Smooth muscle cell (in vitro differentiated cells): Measurements from ENCODE around the gene WDR62. TPM values are rescaled to one million over a fixed set of nuclear protein-coding genes. Genes with fewer than 3 reads are reported as not detected.

ENCODE experiments used
- DNase-seq: peaks from one replicate; lab custom pipeline; 2025; ENCODE audit not compliant: unreplicated experiment; lab: John Stamatoyannopoulos, UW
- H2AFZ ChIP-seq: fragments of 200-600 bp; sonication (generic); 2 replicates; pipeline ENCODE4 v1.6.0; 2016; ENCODE audit warnings: antibody characterized with exemption, low read depth, mild to moderate bottlenecking
- H3F3A ChIP-seq: fragments of 200-600 bp; sonication (generic); 2 replicates; pipeline ENCODE4 v1.6.0; 2017; ENCODE audit warnings: antibody characterized with exemption, low read depth
- H3K27ac ChIP-seq: fragments of 200-600 bp; sonication (generic); 2 replicates; pipeline ENCODE4 v1.5.1; 2016; ENCODE audit warnings: low read depth, mild to moderate bottlenecking
- H3K27me3 ChIP-seq: fragments of 200-600 bp; sonication (generic); 2 replicates; pipeline ENCODE4 v1.6.1; 2016; ENCODE audit warnings: low read depth, mild to moderate bottlenecking
- H3K36me3 ChIP-seq: fragments of 200-600 bp; sonication (generic); 2 replicates; pipeline ENCODE4 v1.5.1; 2016; ENCODE audit warnings: low read depth
- H3K4me1 ChIP-seq: fragments of 200-600 bp; sonication (generic); 2 replicates; pipeline ENCODE4 v1.5.1; 2016; ENCODE audit warnings: low read depth
- H3K4me2 ChIP-seq: fragments of 200-600 bp; sonication (generic); 2 replicates; pipeline ENCODE4 v1.6.0; 2016; ENCODE audit warnings: mild to moderate bottlenecking
- H3K4me3 ChIP-seq: fragments of 200-600 bp; sonication (generic); 2 replicates; pipeline ENCODE4 v1.5.1; 2016; ENCODE audit warnings: mild to moderate bottlenecking
- H3K79me2 ChIP-seq: fragments of 200-600 bp; sonication (generic); 2 replicates; pipeline ENCODE4 v1.6.0; 2016; ENCODE audit warnings: low read depth, mild to moderate bottlenecking
- H3K9ac ChIP-seq: fragments of 200-600 bp; sonication (generic); 2 replicates; pipeline ENCODE4 v1.6.0; 2016; ENCODE audit warnings: low read depth
- H3K9me3 ChIP-seq: fragments of 200-600 bp; sonication (generic); replicated peaks from 2 replicates; pipeline ENCODE4 v1.5.1; 2016; ENCODE audit warnings: low read depth
- H4K20me1 ChIP-seq: fragments of 200-600 bp; sonication (generic); 2 replicates; pipeline ENCODE4 v1.6.0; 2016; ENCODE audit warnings: low read depth
- CTCF ChIP-seq: fragments of 200-600 bp; sonication (generic); IDR thresholded peaks from 2 replicates; pipeline ENCODE4 v1.5.1; 2017; ENCODE audit warnings: borderline replicate concordance, mild to moderate bottlenecking, antibody characterized with exemption; ENCODE audit not compliant: insufficient read depth, poor library complexity, severe bottlenecking
- WGBS: methylation state at CpG from one replicate; pipeline ENCODE4 v1.1.7; 2016; ENCODE audit warnings: low lambda C conversion rate; 5-methylcytosine and 5-hydroxymethylcytosine counted together
- polyA plus RNA-seq: library from polyadenylated mRNA; unstranded; fragments of >200 nt; fragmentation: Nextera tagmentation; extraction: Ambion mirVana; gene quantifications from 2 replicates; pipeline ENCODE4 v1.2.1, GENCODE V29; 2016
- total RNA-seq: library from RNA; depleted of rRNA; stranded (reverse); fragments of >200 nt; gene quantifications from 2 replicates; pipeline ENCODE4 v1.2.3, GENCODE V29; 2014

WDR62 gene
- total and polyA plus RNA-seq, 2 experiments from 2014 or later, result 1.5 to 4.6 TPM

GRCh38 chr19:36028313-36029041, 26.2 kb upstream of the WDR62 start:
- Histone ChIP-seq H3K9me3 (no peaks in the 10 kb centered on the region), H3K36me3 (no peaks in the 10 kb centered on the region), H3K27me3 (no peaks in the 10 kb centered on the region), H3K9ac (no peak overlapping the region), H3K4me1 (peaks cover 13% of the 10 kb centered on the region), H3F3A (peaks cover 4% of the 10 kb centered on the region), H3K4me3 (no peak overlapping the region), H4K20me1 (no peaks in the 10 kb centered on the region), H3K27ac (no peak overlapping the region), H2AFZ (no peak overlapping the region), H3K79me2 (peaks cover 5% of the 10 kb centered on the region), H3K4me2 (no peak overlapping the region)
- DNase-seq, result no peak
- no peak for TF ChIP-seq CTCF
- WGBS, result 94% methylated on average over 10 of the region's 10 CpGs

- no peak for TF ChIP-seq CTCF
- no peak overlapping the region for H3K4me2 ChIP-seq
- H3K79me2 ChIP-seq, result peaks cover 5% of the 10 kb centered on the region
- H3K36me3 ChIP-seq, result no peaks in the 10 kb centered on the region
- H2AFZ ChIP-seq, result no peak overlapping the region
- WGBS, result 95% methylated on average over 8 of the region's 8 CpGs
- H3K4me1 ChIP-seq, result peaks cover 13% of the 10 kb centered on the region
- no peak overlapping the region for H3K4me3 ChIP-seq
- no peak overlapping the region for H3K27ac ChIP-seq
- no peaks in the 10 kb centered on the region for H4K20me1 ChIP-seq
- H3K9me3 ChIP-seq, result no peaks in the 10 kb centered on the region
- no peak overlapping the region for H3K9ac ChIP-seq
- H3K27me3 ChIP-seq, result no peaks in the 10 kb centered on the region
- DNase-seq, result no peak
- peaks cover 4% of the 10 kb centered on the region for H3F3A ChIP-seq
These were observed 24.2 kb upstream of the WDR62 start for GRCh38 chr19:36030264-36031148.

GRCh38 chr19:36031308-36031707, 23.4 kb upstream of the WDR62 start:
- Histone ChIP-seq H3K4me2 (peak overlapping the region; percentile 98), H3K27ac (no peak overlapping the region)
- WGBS, result 96% methylated on average over 6 of the region's 6 CpGs

More at GRCh38 chr19:36031308-36031707, 23.4 kb upstream of the WDR62 start:
- H4K20me1 ChIP-seq, result no peaks in the 10 kb centered on the region
- H3K36me3 ChIP-seq, result no peaks in the 10 kb centered on the region
- H3K4me3 ChIP-seq, result peak overlapping the region; percentile 97
- H3K9me3 ChIP-seq, result no peaks in the 10 kb centered on the region
- peaks cover 4% of the 10 kb centered on the region for H3F3A ChIP-seq
- no peak for TF ChIP-seq CTCF
- H3K4me1 ChIP-seq, result peaks cover 13% of the 10 kb centered on the region
- no peak overlapping the region for H3K9ac ChIP-seq
- H3K27me3 ChIP-seq, result no peaks in the 10 kb centered on the region
- H3K79me2 ChIP-seq, result peaks cover 5% of the 10 kb centered on the region
- DNase-seq, result no peak
- no peak overlapping the region for H2AFZ ChIP-seq
